HG02973 (cell line): Measurements from ENCODE around the gene KIR3DL3.
"Not testable (repeated sequence)": the region's sequence is repeated elsewhere in the genome, so short reads cannot be mapped to it uniquely, and the experiment has no call there.

ENCODE experiments used
- ATAC-seq: cut with Tn5 transposase; IDR thresholded peaks from one replicate; pipeline ENCODE4 v1.9.1; 2021; ENCODE audit warnings: moderate library complexity; ENCODE audit not compliant: unreplicated experiment

Gene KIR3DL3

DNA sequence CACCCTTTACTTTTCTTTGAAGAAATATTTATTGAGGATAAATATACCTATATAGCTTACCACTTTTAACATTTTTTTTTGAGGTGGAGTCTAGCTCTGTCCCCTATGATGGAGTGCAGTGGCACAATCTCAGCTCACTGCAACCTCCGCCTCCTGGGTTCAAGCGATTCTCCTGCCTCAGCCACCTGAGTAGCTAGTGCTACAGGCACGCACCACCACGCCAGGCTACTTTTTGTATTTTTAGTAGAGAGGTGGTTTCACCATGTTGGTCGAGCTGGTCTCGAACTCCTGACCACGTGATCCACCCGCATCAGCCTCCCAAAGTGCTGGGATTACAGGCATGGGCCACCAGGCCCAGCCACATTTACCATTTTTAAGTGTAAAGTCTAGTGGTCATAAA is 51.6 kb downstream of the KIR3DL3 start:
- ATAC-seq, result not testable (repeated sequence)

DNA sequence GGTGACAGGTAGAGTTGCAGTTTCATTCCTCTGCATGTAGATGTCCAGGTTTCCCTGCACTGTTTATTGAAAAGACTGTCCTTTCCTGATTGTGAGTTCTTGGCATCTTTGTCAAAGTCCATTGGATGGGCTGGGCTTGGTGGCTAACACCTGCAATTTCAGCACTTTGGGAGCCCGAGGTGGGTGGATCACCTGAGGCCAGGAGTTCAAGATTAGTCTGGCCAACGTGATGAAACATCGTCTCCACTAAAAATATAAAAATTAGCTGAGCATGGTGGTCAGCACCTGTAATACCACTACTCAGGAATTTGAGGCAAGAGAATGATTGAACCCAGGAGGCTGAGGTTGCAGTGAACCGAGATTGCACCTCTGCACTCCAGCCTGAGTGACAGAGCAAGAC is 53.6 kb downstream of the KIR3DL3 start:
- not testable (repeated sequence) for ATAC-seq

DNA sequence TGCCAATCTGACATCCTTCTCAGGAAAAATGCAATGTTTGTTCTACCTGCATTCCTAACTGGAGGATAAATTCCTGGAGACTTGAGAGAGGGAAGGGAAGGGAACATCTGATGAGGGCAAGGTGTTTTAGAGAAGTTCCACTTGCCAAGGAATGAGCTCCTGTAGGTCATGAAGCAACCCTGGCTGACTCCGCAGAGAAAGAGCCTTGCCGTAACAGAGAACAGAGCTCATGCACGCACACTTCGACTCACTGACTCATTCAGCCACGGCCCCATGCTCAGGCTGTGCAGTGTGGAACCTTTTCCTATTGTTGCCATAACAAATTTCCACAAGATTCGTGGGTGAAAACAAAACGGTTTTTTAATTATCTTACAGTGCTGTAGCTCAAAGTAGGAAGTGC is 54.7 kb downstream of the KIR3DL3 start:
- ATAC-seq, result not testable (repeated sequence)

DNA sequence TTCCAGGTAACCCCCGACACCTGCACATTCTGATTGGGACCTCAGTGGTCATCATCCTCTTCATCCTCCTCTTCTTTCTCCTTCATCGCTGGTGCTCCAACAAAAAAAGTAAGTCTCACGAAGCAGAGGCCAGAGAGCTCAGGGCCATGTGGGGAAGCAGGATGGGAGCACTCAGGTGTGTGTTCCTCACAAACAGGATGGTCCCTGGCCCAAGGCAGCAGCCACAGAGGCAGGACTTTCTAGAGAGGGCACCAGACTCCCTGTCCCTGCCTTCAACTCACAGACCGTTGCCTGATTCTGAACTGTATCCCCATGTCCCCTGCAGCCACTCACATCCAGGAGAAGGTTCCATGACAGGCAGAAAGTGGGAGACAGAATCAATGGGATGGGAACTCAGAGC is 58.7 kb downstream of the KIR3DL3 start:
- ATAC-seq, result not testable (repeated sequence)
